Measurements from ENCODE around the gene IL34. TPM values are rescaled to one million over a fixed set of nuclear protein-coding genes. Genes with fewer than 3 reads are reported as not detected.

Gene IL34
- total and polyA plus RNA-seq, 4 donors = 4.0 to 13.4 (median 7.7) TPM

GRCh38 chr16:70647441-70648359 is 1.3 kb downstream of the IL34 start:
- Histone ChIP-seq H3K27ac (ENCODE audit: low read depth, low read length) (peak overlapping the region; percentile 12), H3K27me3 (ENCODE audit: control insufficient read depth, insufficient read depth, low read length) (no peaks in the 10 kb centered on the region), H3K4me1 (ENCODE audit: control insufficient read depth, insufficient read depth, low read length) (peaks cover 27% of the 10 kb centered on the region), H3K4me3 (ENCODE audit: low read depth, low read length) (no peak overlapping the region), H3K36me3 (ENCODE audit: control insufficient read depth, insufficient read depth, low read length) (no peaks in the 10 kb centered on the region), H3K9me3 (ENCODE audit: control insufficient read depth, insufficient read depth, low read length) (no peaks in the 10 kb centered on the region)
- DNase-seq (ENCODE audit: low read depth in 4 of 6, low spot score in 6 of 6) = peak in 2 of 6 donors; percentile 55
- 48% methylated on average over 8 of the region's 15 CpGs for WGBS (ENCODE audit: insufficient coverage)

- Histone ChIP-seq H3K9me3 (ENCODE audit: control insufficient read depth, insufficient read depth, low read length) (no peaks in the 10 kb centered on the region), H3K4me3 (ENCODE audit: low read depth, low read length) (no peak overlapping the region), H3K27ac (ENCODE audit: low read depth, low read length) (no peak overlapping the region), H3K4me1 (ENCODE audit: control insufficient read depth, insufficient read depth, low read length) (peaks cover 27% of the 10 kb centered on the region), H3K36me3 (ENCODE audit: control insufficient read depth, insufficient read depth, low read length) (no peaks in the 10 kb centered on the region), H3K27me3 (ENCODE audit: control insufficient read depth, insufficient read depth, low read length) (no peaks in the 10 kb centered on the region)
- WGBS (ENCODE audit: insufficient coverage) = 97% methylated on average over 5 of the region's 6 CpGs
- no peak for DNase-seq (ENCODE audit: low read depth in 4 of 6, low spot score in 6 of 6)
Observed at GRCh38 chr16:70648606-70649005, 2.2 kb downstream of the IL34 start.

GRCh38 chr16:70649300-70649699 is 2.9 kb downstream of the IL34 start:
- 86% methylated on average over 2 of the region's 7 CpGs for WGBS (ENCODE audit: insufficient coverage)
- peaks cover 2% of the 10 kb centered on the region for H3K36me3 ChIP-seq (ENCODE audit: control insufficient read depth, insufficient read depth, low read length)
- no peak overlapping the region for H3K27ac ChIP-seq (ENCODE audit: low read depth, low read length)

GRCh38 chr16:70650216-70650615 is 3.9 kb downstream of the IL34 start:
- no peaks in the 10 kb centered on the region for H3K9me3 ChIP-seq (ENCODE audit: control insufficient read depth, insufficient read depth, low read length)
- WGBS (ENCODE audit: insufficient coverage) = 88% methylated on average over 4 of the region's 4 CpGs
- H3K27me3 ChIP-seq (ENCODE audit: control insufficient read depth, insufficient read depth, low read length) = no peaks in the 10 kb centered on the region
- H3K4me3 ChIP-seq (ENCODE audit: low read depth, low read length) = no peak overlapping the region
- H3K27ac ChIP-seq (ENCODE audit: low read depth, low read length) = no peak overlapping the region
- H3K4me1 ChIP-seq (ENCODE audit: control insufficient read depth, insufficient read depth, low read length) = peaks cover 34% of the 10 kb centered on the region
- DNase-seq (ENCODE audit: low read depth in 4 of 6, low spot score in 6 of 6) = no peak
- peaks cover 2% of the 10 kb centered on the region for H3K36me3 ChIP-seq (ENCODE audit: control insufficient read depth, insufficient read depth, low read length)

More at GRCh38 chr16:70649300-70649699, 2.9 kb downstream of the IL34 start:
- H3K9me3 ChIP-seq (ENCODE audit: control insufficient read depth, insufficient read depth, low read length) = no peaks in the 10 kb centered on the region
- no peaks in the 10 kb centered on the region for H3K27me3 ChIP-seq (ENCODE audit: control insufficient read depth, insufficient read depth, low read length)
- H3K4me1 ChIP-seq (ENCODE audit: control insufficient read depth, insufficient read depth, low read length) = peaks cover 32% of the 10 kb centered on the region
- H3K4me3 ChIP-seq (ENCODE audit: low read depth, low read length) = no peak overlapping the region
- no peak for DNase-seq (ENCODE audit: low read depth in 4 of 6, low spot score in 6 of 6)

GRCh38 chr16:70651524-70651923 is 5.2 kb downstream of the IL34 start:
- Histone ChIP-seq H3K36me3 (ENCODE audit: control insufficient read depth, insufficient read depth, low read length) (peaks cover 3% of the 10 kb centered on the region), H3K4me3 (ENCODE audit: low read depth, low read length) (no peak overlapping the region), H3K27ac (ENCODE audit: low read depth, low read length) (no peak overlapping the region), H3K4me1 (ENCODE audit: control insufficient read depth, insufficient read depth, low read length) (peaks cover 27% of the 10 kb centered on the region), H3K27me3 (ENCODE audit: control insufficient read depth, insufficient read depth, low read length) (no peaks in the 10 kb centered on the region), H3K9me3 (ENCODE audit: control insufficient read depth, insufficient read depth, low read length) (no peaks in the 10 kb centered on the region)
- 88% methylated on average over 2 of the region's 3 CpGs for WGBS (ENCODE audit: insufficient coverage)
- no peak for DNase-seq (ENCODE audit: low read depth in 4 of 6, low spot score in 6 of 6)

GRCh38 chr16:70652322-70652721 is 6.0 kb downstream of the IL34 start:
- WGBS (ENCODE audit: insufficient coverage) = no CpG with 5 or more reads among the region's 2 CpGs
- no peaks in the 10 kb centered on the region for H3K27me3 ChIP-seq (ENCODE audit: control insufficient read depth, insufficient read depth, low read length)
- no peaks in the 10 kb centered on the region for H3K9me3 ChIP-seq (ENCODE audit: control insufficient read depth, insufficient read depth, low read length)
- H3K4me1 ChIP-seq (ENCODE audit: control insufficient read depth, insufficient read depth, low read length) = peaks cover 19% of the 10 kb centered on the region
- peaks cover 7% of the 10 kb centered on the region for H3K36me3 ChIP-seq (ENCODE audit: control insufficient read depth, insufficient read depth, low read length)
- peak in 1 of 6 donors; percentile 18 for DNase-seq (ENCODE audit: low read depth in 4 of 6, low spot score in 6 of 6)
- H3K27ac ChIP-seq (ENCODE audit: low read depth, low read length) = no peak overlapping the region
- H3K4me3 ChIP-seq (ENCODE audit: low read depth, low read length) = no peak overlapping the region

GRCh38 chr16:70653406-70653805 is 7.0 kb downstream of the IL34 start:
- no peaks in the 10 kb centered on the region for H3K27me3 ChIP-seq (ENCODE audit: control insufficient read depth, insufficient read depth, low read length)
- no peak overlapping the region for H3K4me3 ChIP-seq (ENCODE audit: low read depth, low read length)
- no peak for DNase-seq (ENCODE audit: low read depth in 4 of 6, low spot score in 6 of 6)
- peaks cover 7% of the 10 kb centered on the region for H3K36me3 ChIP-seq (ENCODE audit: control insufficient read depth, insufficient read depth, low read length)
- H3K4me1 ChIP-seq (ENCODE audit: control insufficient read depth, insufficient read depth, low read length) = peaks cover 9% of the 10 kb centered on the region
- H3K27ac ChIP-seq (ENCODE audit: low read depth, low read length) = no peak overlapping the region
- H3K9me3 ChIP-seq (ENCODE audit: control insufficient read depth, insufficient read depth, low read length) = no peaks in the 10 kb centered on the region
- WGBS (ENCODE audit: insufficient coverage) = 70% methylated on average over 2 of the region's 4 CpGs

GRCh38 chr16:70653809-70654771 is 7.7 kb downstream of the IL34 start:
- H3K27me3 ChIP-seq (ENCODE audit: control insufficient read depth, insufficient read depth, low read length) = no peaks in the 10 kb centered on the region
- H3K36me3 ChIP-seq (ENCODE audit: control insufficient read depth, insufficient read depth, low read length) = peaks cover 8% of the 10 kb centered on the region
- no peak overlapping the region for H3K27ac ChIP-seq (ENCODE audit: low read depth, low read length)
- peak; percentile 68 to 96 (median 86) for DNase-seq (ENCODE audit: low read depth in 4 of 6, low spot score in 6 of 6)
- peaks cover 7% of the 10 kb centered on the region for H3K4me1 ChIP-seq (ENCODE audit: control insufficient read depth, insufficient read depth, low read length)
- H3K4me3 ChIP-seq (ENCODE audit: low read depth, low read length) = peak overlapping the region; percentile 18
- WGBS (ENCODE audit: insufficient coverage) = 48% methylated on average over 28 of the region's 35 CpGs
- H3K9me3 ChIP-seq (ENCODE audit: control insufficient read depth, insufficient read depth, low read length) = no peaks in the 10 kb centered on the region

GRCh38 chr16:70656065-70656711 is 9.8 kb downstream of the IL34 start:
- WGBS (ENCODE audit: insufficient coverage) = 76% methylated on average over 6 of the region's 8 CpGs

More at GRCh38 chr16:70656065-70656711, 9.8 kb downstream of the IL34 start:
- Histone ChIP-seq H3K27me3 (ENCODE audit: control insufficient read depth, insufficient read depth, low read length) (no peaks in the 10 kb centered on the region), H3K4me3 (ENCODE audit: low read depth, low read length) (no peak overlapping the region), H3K9me3 (ENCODE audit: control insufficient read depth, insufficient read depth, low read length) (no peaks in the 10 kb centered on the region), H3K27ac (ENCODE audit: low read depth, low read length) (no peak overlapping the region), H3K4me1 (ENCODE audit: control insufficient read depth, insufficient read depth, low read length) (peaks cover 7% of the 10 kb centered on the region), H3K36me3 (ENCODE audit: control insufficient read depth, insufficient read depth, low read length) (peaks cover 23% of the 10 kb centered on the region)
- no peak for DNase-seq (ENCODE audit: low read depth in 4 of 6, low spot score in 6 of 6)

Data from spinal cord (tissue), 10 donors.